Omental fat pad (tissue), 4 donors: ENCODE data around the gene TCF4. TPM values are rescaled to one million over a fixed set of nuclear protein-coding genes. Genes with fewer than 3 reads are reported as not detected.
A peak's percentile ranks its signal among the peaks of the same experiment; 100 is the strongest.

Source experiments
- ATAC-seq: fragments of 150-250 bp; one replicate; pipeline ENCODE4 v1.9.1; 2016; ENCODE audit warnings: mild to moderate bottlenecking, moderate library complexity; ENCODE audit not compliant: low FRiP score
- DNase-seq: peaks from one replicate; pipeline ENCODE4 v3.0.0-alpha.2; 2019; ENCODE audit warnings: low spot score
- total RNA-seq, 4 donors: library from RNA; depleted of rRNA; stranded (reverse); fragments of >200 nt; gene quantifications; one replicate each; pipeline ENCODE4 v1.1.0, GENCODE V29; 2016
- TF ChIP-seq, protein P1 (sequence below), 3 donors: fragments of 450-650 bp; IDR thresholded peaks; one replicate each; pipeline ENCODE4 v1.5.1; 2016 to 2017; ENCODE audit warnings: antibody characterized with exemption in 3 of 3, mild to moderate bottlenecking in 3 of 3, moderate library complexity in 2 of 3

Gene TCF4
- total RNA-seq, 4 donors from 2014 or later, result 113 to 381 (median 141) TPM

DNA sequence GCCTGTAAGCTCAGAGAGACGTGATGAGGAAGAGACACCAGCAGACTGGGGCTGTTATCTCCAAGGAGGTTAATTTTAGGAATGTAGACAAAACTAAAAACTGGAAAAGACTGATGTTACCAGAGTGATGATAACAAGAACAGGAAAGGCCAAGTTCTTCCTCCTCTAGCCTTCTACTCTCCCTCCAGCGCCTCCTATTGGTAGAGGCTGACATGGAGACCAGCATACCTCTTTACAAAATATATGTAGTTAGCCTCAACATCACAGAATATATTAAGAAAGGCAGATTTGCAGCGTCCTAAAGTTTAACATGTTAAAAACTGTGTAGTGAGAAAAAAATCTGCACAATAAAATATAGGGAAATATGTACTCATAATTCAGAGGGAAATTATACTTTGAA is 66.0 kb downstream of the TCF4 start:
- DNase-seq (no peak), ATAC-seq (no peak)
- TF ChIP-seq, protein P1, sequence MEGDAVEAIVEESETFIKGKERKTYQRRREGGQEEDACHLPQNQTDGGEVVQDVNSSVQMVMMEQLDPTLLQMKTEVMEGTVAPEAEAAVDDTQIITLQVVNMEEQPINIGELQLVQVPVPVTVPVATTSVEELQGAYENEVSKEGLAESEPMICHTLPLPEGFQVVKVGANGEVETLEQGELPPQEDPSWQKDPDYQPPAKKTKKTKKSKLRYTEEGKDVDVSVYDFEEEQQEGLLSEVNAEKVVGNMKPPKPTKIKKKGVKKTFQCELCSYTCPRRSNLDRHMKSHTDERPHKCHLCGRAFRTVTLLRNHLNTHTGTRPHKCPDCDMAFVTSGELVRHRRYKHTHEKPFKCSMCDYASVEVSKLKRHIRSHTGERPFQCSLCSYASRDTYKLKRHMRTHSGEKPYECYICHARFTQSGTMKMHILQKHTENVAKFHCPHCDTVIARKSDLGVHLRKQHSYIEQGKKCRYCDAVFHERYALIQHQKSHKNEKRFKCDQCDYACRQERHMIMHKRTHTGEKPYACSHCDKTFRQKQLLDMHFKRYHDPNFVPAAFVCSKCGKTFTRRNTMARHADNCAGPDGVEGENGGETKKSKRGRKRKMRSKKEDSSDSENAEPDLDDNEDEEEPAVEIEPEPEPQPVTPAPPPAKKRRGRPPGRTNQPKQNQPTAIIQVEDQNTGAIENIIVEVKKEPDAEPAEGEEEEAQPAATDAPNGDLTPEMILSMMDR (IDR thresholded peaks at IDR 0.05), result no peak

DNA sequence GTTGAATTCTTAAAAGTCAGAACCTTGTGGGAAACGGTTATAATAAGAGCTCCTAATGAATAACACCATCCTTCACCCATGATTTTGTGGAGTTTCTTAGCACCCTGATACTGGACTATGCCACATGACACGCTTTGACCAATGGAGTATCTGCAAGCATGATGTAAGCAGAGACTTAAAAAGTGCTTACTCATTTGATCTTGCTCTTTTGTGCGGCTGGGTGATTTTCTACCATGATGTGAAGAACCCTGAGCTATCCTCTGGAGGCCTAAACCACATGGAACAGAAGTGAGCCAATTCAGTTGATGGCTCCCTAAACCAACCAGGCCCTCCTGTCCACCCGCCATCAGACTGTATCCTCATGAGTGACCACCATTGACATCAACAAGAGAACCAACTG is 70.9 kb downstream of the TCF4 start:
- no peak for ATAC-seq
- DNase-seq, result no peak
- TF ChIP-seq, protein P1 (IDR thresholded peaks at IDR 0.05), result no peak

DNA sequence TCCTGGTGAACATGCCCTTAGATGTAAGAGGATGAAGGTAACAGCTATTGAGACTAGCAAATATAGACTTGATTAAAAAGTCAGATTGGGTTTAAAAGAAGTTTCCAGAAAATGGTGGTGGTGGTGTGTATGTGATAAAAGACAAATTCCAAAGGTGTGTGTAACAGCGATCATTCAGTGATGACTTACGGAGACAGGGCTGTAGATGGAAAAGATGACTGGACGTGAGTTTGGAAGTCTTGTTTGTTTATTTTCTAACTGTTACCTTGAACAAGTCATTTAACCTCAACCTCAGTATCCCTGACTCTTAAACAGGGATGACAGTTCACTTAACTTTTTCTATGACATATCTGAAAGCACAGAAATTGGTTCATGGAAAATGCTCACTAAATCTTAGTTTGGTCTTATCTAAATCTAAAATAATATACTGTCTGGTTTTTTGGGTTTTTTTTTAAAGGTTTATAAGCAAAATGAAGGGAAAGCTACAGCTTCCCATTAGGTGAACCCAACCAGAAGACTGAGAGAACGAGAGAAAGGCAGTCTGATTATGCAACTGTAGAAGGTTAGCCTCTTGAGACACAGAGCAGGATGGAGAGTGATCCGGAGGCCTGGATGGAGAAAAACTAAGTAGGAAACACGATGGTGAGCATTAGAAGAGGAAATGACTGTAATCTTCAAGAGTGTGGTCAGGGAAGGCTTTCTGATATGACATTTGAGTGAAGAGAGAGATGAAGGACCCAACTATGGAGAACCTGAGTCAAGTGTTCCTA is 71.9 kb downstream of the TCF4 start:
- TF ChIP-seq, protein P1 (IDR thresholded peaks at IDR 0.05), result no peak
- no peak for ATAC-seq

DNA sequence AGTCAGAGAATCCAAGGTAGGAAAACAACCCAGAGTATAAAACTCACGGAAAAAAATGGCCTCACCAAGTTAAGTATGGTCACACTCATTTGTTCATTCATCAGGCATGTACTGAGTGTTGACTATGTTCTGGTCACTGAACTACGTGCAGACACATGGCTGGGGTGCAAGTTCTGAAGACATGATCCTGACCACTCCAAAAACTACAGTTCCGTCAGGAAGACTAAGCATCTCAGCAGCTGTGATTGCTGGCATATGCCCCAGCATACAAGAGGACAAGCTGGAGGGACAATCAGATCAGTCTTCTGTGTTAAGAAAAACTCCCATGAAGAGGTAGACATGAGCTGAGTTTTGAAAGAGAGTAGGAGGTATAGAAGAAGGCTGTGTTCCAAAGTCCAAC is 72.8 kb downstream of the TCF4 start:
- DNase-seq (no peak), ATAC-seq (no peak)
- TF ChIP-seq, protein P1 (IDR thresholded peaks at IDR 0.05), result no peak

More for the DNA sequence above, 71.9 kb downstream of the TCF4 start:
- no peak for DNase-seq

DNA sequence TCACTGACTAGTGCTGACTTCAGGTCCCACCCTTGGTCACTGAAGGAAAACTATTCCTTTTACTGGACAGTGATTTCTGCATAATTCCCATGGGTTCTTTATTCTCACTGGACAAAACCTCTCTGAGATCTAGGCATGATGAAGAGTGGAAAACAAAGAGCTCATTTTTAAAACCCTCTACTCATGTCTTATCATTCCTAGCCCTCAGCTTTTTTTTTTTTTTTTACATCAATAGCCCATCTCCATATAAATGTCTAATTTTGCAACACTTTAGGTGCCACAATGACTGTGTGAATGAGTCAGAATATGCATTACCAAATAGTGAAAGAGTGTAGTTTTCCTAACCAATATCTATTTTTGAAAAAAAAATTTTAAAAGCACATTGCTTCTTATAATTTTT is 74.8 kb downstream of the TCF4 start:
- TF ChIP-seq, protein P1 (IDR thresholded peaks at IDR 0.05), result no peak
- DNase-seq, result no peak
- ATAC-seq, result no peak

DNA sequence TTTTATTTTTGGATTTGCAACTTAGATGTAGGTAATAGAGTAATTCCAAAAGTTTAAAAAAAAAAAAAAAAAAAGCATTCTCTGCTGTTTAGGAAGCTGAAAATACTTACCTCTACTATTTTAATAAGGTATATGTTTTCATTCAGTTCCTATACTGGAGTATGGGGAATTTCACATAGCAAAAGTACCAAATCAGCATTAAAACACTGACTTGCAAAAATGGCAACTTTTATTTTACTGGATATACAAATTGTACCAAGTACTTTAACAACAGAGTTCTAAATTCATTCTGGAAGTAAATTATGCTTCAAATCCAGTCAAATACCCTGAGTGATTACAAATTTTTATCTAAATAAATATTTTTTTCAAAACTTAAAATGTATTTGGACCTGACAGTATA is 76.7 kb downstream of the TCF4 start:
- TF ChIP-seq, protein P1 (IDR thresholded peaks at IDR 0.05), result no peak
- DNase-seq (no peak), ATAC-seq (no peak)

DNA sequence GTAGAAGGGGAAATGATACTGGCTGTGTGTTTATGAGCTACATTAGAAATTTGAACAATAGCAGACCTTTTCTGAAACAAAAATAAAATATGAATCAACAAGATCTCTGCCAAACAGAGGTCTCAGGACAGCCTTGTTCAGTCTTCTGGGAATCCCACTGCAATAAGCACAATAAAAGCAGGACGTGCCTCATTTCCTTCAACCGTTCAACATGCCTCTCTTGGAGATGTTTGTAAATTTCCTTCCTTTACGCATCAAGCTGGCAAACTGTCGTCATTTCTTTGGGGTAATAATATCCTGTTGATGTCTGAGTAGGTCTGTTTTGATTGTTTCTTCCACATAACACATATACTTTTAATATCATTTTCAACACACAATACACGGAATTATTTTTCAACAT is 77.2 kb downstream of the TCF4 start:
- TF ChIP-seq, protein P1 (IDR thresholded peaks at IDR 0.05), result no peak
- DNase-seq (no peak), ATAC-seq (peak; percentile 55)
